HepG2 (cell line): ENCODE measurements around the gene GRIK5. TPM values are rescaled to one million over a fixed set of nuclear protein-coding genes. Genes with fewer than 3 reads are reported as not detected.
A peak's percentile ranks its signal among the peaks of the same experiment; 100 is the strongest.
"Not testable (repeated sequence)": the region's sequence is repeated elsewhere in the genome, so short reads cannot be mapped to it uniquely, and the experiment has no call there.

Experiments
- ATAC-seq: fragments of 200-7000 bp; cut with Tn5 transposase; 3 replicates; pipeline ENCODE4 v1.9.1; 2020; ENCODE audit warnings: mild to moderate bottlenecking, moderate library complexity
- BruUV-seq: library from RNA; stranded (reverse); fragments of 400-500 nt; replicated peaks from 2 replicates; lab custom pipeline; 2021; lab: Mats Ljungman, UMichigan
- CTCF ChIA-PET: fragments of 300-600 bp; formaldehyde crosslinking; extraction: SDS; loops from one replicate; lab custom pipeline; 2021; ENCODE audit warnings: low total read pairs, inconsistent platforms, low intra/inter-chr PET ratio; lab: Yijun Ruan, JAX
- POLR2A ChIA-PET: fragments of 350-600 bp; sonication (Branson Sonifier 250); formaldehyde crosslinking; loops from one replicate; lab custom pipeline; 2020; ENCODE audit warnings: antibody characterized with exemption, inconsistent platforms; lab: Yijun Ruan, JAX
- DNase-seq: peaks from one replicate; pipeline ENCODE4 v3.0.0-alpha.2; 2015; ENCODE audit warnings: low spot score
- FAIRE-seq: peaks from 3 replicates; lab custom pipeline; 2011; peaks lifted over from hg19 to GRCh38; lab: Jason Lieb, UNC
- H2AFZ ChIP-seq: one replicate; pipeline ENCODE4 v1.6.1; 2011; ENCODE audit warnings: low read length, inconsistent platforms
- H3K27ac ChIP-seq: fragments of 300-600 bp; 3 replicates; pipeline ENCODE4 v1.8.0; 2011; ENCODE audit warnings: mixed run types, mild to moderate bottlenecking, mixed read lengths, low read length, inconsistent platforms; ENCODE audit not compliant: insufficient read depth; ENCODE audit errors: extremely low read length
- H3K27me3 ChIP-seq, 2 experiments: fragments of 200-600 bp in 1 of 2; 2 replicates in 1 of 2; 3 replicates in 1 of 2; pipeline versions ENCODE4 v1.6.0 to v1.8.0; 2011; ENCODE audit warnings: low read length in 2 of 2, mild to moderate bottlenecking in 2 of 2, moderate library complexity in 2 of 2, inconsistent platforms in 1 of 2; ENCODE audit not compliant: insufficient read depth in 2 of 2, control insufficient read depth in 1 of 2
- H3K36me3 ChIP-seq, 2 experiments: fragments of 200-600 bp in 1 of 2; replicated peaks in 1 of 2; 2 replicates in 1 of 2; 3 replicates in 1 of 2; pipeline versions ENCODE4 v1.5.1 to v1.8.0; 2011; ENCODE audit warnings: low read length in 2 of 2, inconsistent platforms in 1 of 2; ENCODE audit not compliant: insufficient read depth in 2 of 2, control insufficient read depth in 1 of 2
- H3K4me1 ChIP-seq: 2 replicates; pipeline ENCODE4 v1.5.1; 2012; ENCODE audit warnings: low read length, inconsistent platforms; ENCODE audit not compliant: insufficient read depth
- H3K4me2 ChIP-seq: 2 replicates; pipeline ENCODE4 v1.6.0; 2011; ENCODE audit warnings: low read depth, low read length, inconsistent platforms
- H3K4me3 ChIP-seq, 3 experiments: fragments of 200-600 bp in 1 of 3; sonication (generic), shearing (Covaris generic) in 1 of 3; replicated peaks in 1 of 3; 2 replicates each; pipeline ENCODE4 v1.5.1; 2011 to 2016; ENCODE audit warnings: low read length in 3 of 3, inconsistent platforms in 2 of 3, low read depth in 2 of 3, mild to moderate bottlenecking in 2 of 3, control low read depth in 1 of 3, mixed read lengths in 1 of 3; ENCODE audit not compliant: insufficient read depth in 1 of 3
- H3K79me2 ChIP-seq: one replicate; pipeline ENCODE4 v1.6.1; 2011; ENCODE audit warnings: low read length, inconsistent platforms; ENCODE audit not compliant: insufficient read depth
- H3K9ac ChIP-seq: 2 replicates; pipeline ENCODE4 v1.6.0; 2011; ENCODE audit warnings: mild to moderate bottlenecking, low read depth, low read length, inconsistent platforms; ENCODE audit not compliant: insufficient read depth
- H3K9me3 ChIP-seq: 2 replicates; pipeline ENCODE4 v1.5.1; 2012; ENCODE audit warnings: mild to moderate bottlenecking, low read length
- H4K20me1 ChIP-seq: 2 replicates; pipeline ENCODE4 v1.6.0; 2011; ENCODE audit warnings: inconsistent platforms, mild to moderate bottlenecking, low read length, moderate library complexity; ENCODE audit not compliant: insufficient read depth
- ARNTL ChIP-seq: sonication (generic); formaldehyde crosslinking; IDR thresholded peaks from 2 replicates; pipeline ENCODE4 v1.4.0; 2020; ENCODE audit warnings: mild to moderate bottlenecking, missing genetic modification reagents
- ELF1 ChIP-seq: sonication (generic); formaldehyde crosslinking; IDR thresholded peaks from 2 replicates; pipeline ENCODE4 v1.4.0; 2020; ENCODE audit warnings: missing genetic modification reagents
- FOSL2 ChIP-seq: sonication (generic); formaldehyde crosslinking; IDR thresholded peaks from 2 replicates; pipeline ENCODE4 v1.4.0; 2020; ENCODE audit warnings: missing genetic modification reagents
- PPARG ChIP-seq: conservative IDR thresholded peaks from 2 replicates; pipeline ENCODE4 v1.6.1; 2016; ENCODE audit warnings: missing biosample characterization, missing genetic modification reagents
- STAT5B ChIP-seq: sonication (generic); formaldehyde crosslinking; IDR thresholded peaks from 2 replicates; pipeline ENCODE4 v1.4.0; 2020; ENCODE audit warnings: missing genetic modification reagents
- ZNF326 ChIP-seq: sonication (generic); formaldehyde crosslinking; IDR thresholded peaks from 2 replicates; pipeline ENCODE4 v1.4.0; 2020; ENCODE audit warnings: missing genetic modification reagents, borderline replicate concordance
- ZNF761 ChIP-seq: sonication (generic); formaldehyde crosslinking; conservative IDR thresholded peaks from 2 replicates; pipeline ENCODE4 v1.4.0; 2020; ENCODE audit warnings: mild to moderate bottlenecking, missing genetic modification reagents
- ZNF773 ChIP-seq: sonication (generic); formaldehyde crosslinking; IDR thresholded peaks from 2 replicates; pipeline ENCODE4 v1.4.0; 2020; ENCODE audit warnings: missing genetic modification reagents, borderline replicate concordance
- ZNF841 ChIP-seq: sonication (generic); formaldehyde crosslinking; IDR thresholded peaks from 2 replicates; pipeline ENCODE4 v1.8.1; 2023; ENCODE audit warnings: missing genetic modification reagents, borderline replicate concordance
- ZSCAN31 ChIP-seq: sonication (generic); formaldehyde crosslinking; IDR thresholded peaks from 2 replicates; pipeline ENCODE4 v1.5.0; 2020; ENCODE audit warnings: low read depth, mild to moderate bottlenecking, missing genetic modification reagents
- WGBS: methylation state at CpG from one replicate; pipeline ENCODE4 v1.1.6; 2017; ENCODE audit warnings: low lambda C conversion rate; 5-methylcytosine and 5-hydroxymethylcytosine counted together
- in situ Hi-C: cut with HindIII; loops from 2 replicates; pipeline ENCODE4 v1.10.0; 2017; ENCODE audit warnings: low pct_unique_long_range_greater_than_20kb; ENCODE audit not compliant: extremely low pct_ligation_motif_present
- intact Hi-C: fragments of 100-400 bp; cut with micrococcal nuclease; formaldehyde crosslinking; loops from one replicate; pipeline ENCODE4 v1.10.0; 2022; ENCODE audit not compliant: unreplicated experiment
- polyA plus RNA-seq, 8 experiments: library from polyadenylated mRNA; depleted of rRNA in 3 of 8; stranded (reverse) in 7 of 8; unstranded in 1 of 8; fragments of >200 nt; fragmentation: Illumina TruSeq in 4 of 8; extraction: Trizol in 4 of 8; gene quantifications; 2 replicates each; pipeline versions ENCODE4 v1.2.1 to v1.2.3, GENCODE V29; 2011 to 2016; ENCODE audit warnings: low read depth in 4 of 8, missing spikeins in 1 of 8, mixed read lengths in 1 of 8; ENCODE audit not compliant: insufficient read depth in 1 of 8
- total RNA-seq, 5 experiments: library from RNA; depleted of rRNA; stranded (reverse); fragments of >200 nt; fragmentation: Illumina TruSeq; extraction: Trizol; gene quantifications; 2 replicates each; pipeline ENCODE4 v1.2.3, GENCODE V29; 2016; ENCODE audit warnings: low read depth in 1 of 5

The GRIK5 gene
- total and polyA plus RNA-seq, 2 of the 13 experiments (the other 11 are each of a cell fraction or from before 2014, with no cell fraction given): not detected

GRCh38 chr19:42100241-42100640 lies 30.2 kb upstream of the GRIK5 start:
- H3K79me2 ChIP-seq, H3K9me3 ChIP-seq, ATAC-seq, H3K27me3 ChIP-seq, H3K4me1 ChIP-seq, H3K27ac ChIP-seq, DNase-seq, FAIRE-seq, in situ Hi-C loops, intact Hi-C loops: not testable (repeated sequence)
- 23% methylated on average over 10 of the region's 10 CpGs for WGBS
- TF ChIP-seq FOSL2 (CRISPR knock-in tag): peak; percentile 40
- TF ChIP-seq, all 625 proteins: peak for 1; not testable (repeated sequence) for 624
- H3K4me3 ChIP-seq, H3K36me3 ChIP-seq, CTCF ChIA-PET, H3K9ac ChIP-seq, BruUV-seq, H4K20me1 ChIP-seq, H3K4me2 ChIP-seq, H2AFZ ChIP-seq: not testable (repeated sequence)
- POLR2A ChIA-PET: interaction anchor here (1.9 kb wide), 1 partner anchor 24 kb away, joined by 4 read pairs; the partner anchor contains the start of gene ZNF574

GRCh38 chr19:42099336-42099925 lies 29.4 kb upstream of the GRIK5 start:
- H3K9me3 ChIP-seq: no peaks in the 10 kb centered on the region
- in situ Hi-C loops: no loop called here
- no peaks in the 10 kb centered on the region for H3K79me2 ChIP-seq
- CTCF ChIA-PET: interaction anchor here (0.9 kb wide), 1 partner anchor 9 kb away, joined by 3 read pairs; no protein-coding TSS in a partner anchor
- no peak overlapping the region for H2AFZ ChIP-seq
- 18% methylated on average over 4 of the region's 6 CpGs for WGBS
- ATAC-seq: no peak
- DNase-seq: no peak
- peaks cover 0 to 7% of the 10 kb centered on the region in 2 experiments; a peak in 2 of 5 replicates for H3K27me3 ChIP-seq
- intact Hi-C loops: no loop called here
- FAIRE-seq: no peak
- H4K20me1 ChIP-seq: 0 out of 2 replicates have a peak, but pooled peaks cover 2% of the 10 kb centered on the region
- H3K4me2 ChIP-seq: no peak overlapping the region
- H3K27ac ChIP-seq: no peak overlapping the region
- H3K4me3 ChIP-seq: no peak overlapping the region
- no peaks in the 10 kb centered on the region for H3K36me3 ChIP-seq
- H3K4me1 ChIP-seq: no peaks in the 10 kb centered on the region
- TF ChIP-seq ELF1 (CRISPR knock-in tag) (no peak), ZNF761 (CRISPR knock-in tag) (no peak), ZNF841 (no peak), ZNF326 (CRISPR knock-in tag) (no peak), STAT5B (CRISPR knock-in tag) (no peak), ZSCAN31 (CRISPR knock-in tag) (no peak), FOSL2 (CRISPR knock-in tag) (no peak), PPARG (CRISPR knock-in tag) (no peak), ZNF773 (no peak), ARNTL (CRISPR knock-in tag) (no peak)
- no peak overlapping the region for H3K9ac ChIP-seq
- no TSS peak for BruUV-seq
- POLR2A ChIA-PET: no interaction called here
